NCI-H526 (cell line): Measurements from ENCODE around the gene IQGAP3.
"Not testable (repeated sequence)": the region's sequence is repeated elsewhere in the genome, so short reads cannot be mapped to it uniquely, and the experiment has no call there.

Source experiments
- DNase-seq, 2 experiments: peaks; one replicate each; lab custom pipeline; 2025; lab: John Stamatoyannopoulos, UW

IQGAP3 gene

GRCh38 chr1:156571919-156572662 is at the start of gene IQGAP3:
TSS of gene IQGAP3 (minus strand) at chr1:156572565. CDS start at chr1:156572529, 36 bp downstream.
- DNase-seq: peak; percentile 88 to 97

- no peak for DNase-seq
Observed at GRCh38 chr1:156619582-156619955, 47.2 kb upstream of the IQGAP3 start.

GRCh38 chr1:156618853-156619581 is 46.7 kb upstream of the IQGAP3 start, which contains the start of gene HAPLN2:
TSS of gene HAPLN2 (plus strand) at chr1:156619415. CDS start at chr1:156623491, 4,076 bp downstream.
- peak; percentile 63 to 85 for DNase-seq

DNA sequence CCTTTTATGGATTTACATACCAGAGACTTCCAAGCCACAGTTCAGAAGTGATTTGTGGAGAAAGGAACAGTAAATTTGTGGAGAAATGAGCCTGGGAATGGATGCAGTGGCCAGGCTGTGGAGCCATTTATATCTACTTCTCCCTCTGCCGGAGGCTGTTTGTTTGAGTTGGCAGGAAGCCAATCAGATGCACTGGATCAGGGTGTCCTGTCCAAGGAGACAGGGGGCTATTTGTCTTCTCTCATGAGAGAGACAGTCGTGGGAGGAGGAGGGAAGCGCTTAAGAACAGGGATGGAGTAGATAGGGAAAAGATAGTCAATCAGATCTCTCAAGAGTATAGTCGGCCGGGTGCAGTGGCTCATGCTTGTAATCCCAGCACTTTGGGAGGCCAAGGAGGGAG is 44.1 kb upstream of the IQGAP3 start:
- DNase-seq: peak; percentile 90 to 91

DNA sequence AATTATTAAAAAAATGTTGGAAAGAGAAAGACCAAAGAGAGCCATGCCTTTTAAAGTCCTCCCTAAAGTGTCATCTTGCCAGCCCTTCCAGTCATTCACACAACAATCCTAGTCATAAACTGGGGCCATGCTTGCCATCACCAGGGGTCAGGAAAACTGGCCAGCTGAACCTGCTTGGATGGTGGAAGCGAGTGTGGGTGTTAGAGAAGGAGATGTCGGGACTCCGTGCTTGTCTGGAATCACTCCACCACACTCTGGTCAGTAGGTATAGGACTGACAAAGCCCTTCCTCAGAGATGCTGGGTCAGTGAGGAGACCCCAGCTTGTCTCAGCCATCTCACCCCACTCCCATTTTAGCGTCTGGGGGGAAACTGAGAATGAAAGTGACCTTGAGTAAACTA is 43.6 kb upstream of the IQGAP3 start:
- no peak for DNase-seq

DNA sequence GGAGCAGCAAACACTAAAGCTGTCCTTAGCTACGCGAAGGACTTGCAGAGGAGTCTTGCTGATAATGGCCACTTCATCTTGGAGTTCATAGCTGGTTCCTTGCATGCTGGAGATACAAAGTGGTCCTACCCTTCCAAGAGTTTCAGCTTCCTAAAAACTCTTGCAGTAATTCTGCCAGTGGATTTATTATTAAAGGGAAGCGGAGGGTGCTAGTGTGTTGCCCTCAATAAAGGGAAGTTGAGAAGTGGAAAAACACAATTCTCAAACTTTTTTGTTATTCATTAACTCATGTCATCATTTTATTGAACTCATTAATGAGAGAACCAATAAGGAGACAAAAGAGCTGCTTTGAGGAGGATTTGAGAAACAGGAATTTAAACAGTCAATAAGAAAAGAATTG is 40.3 kb upstream of the IQGAP3 start:
- DNase-seq: no peak

DNA sequence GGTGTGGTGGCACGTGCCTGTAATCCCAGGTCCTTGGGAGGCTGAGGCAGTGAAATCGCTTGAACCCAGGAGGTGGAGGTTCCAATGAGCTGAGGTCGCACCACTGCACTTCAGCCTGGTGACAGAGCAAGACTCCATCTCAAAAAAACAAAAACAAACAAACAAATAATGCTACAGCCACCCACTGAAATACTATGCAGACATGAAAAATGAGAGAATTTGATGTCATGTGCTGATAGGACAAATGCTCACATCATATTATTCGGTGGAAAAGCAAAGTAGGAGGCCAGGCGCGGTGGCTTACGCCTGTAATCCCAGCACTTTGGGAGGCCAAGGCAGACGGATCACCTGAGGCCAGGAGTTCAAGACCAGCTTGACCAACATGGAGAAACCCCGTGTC is 37.7 kb upstream of the IQGAP3 start:
- not testable (repeated sequence) for DNase-seq

DNA sequence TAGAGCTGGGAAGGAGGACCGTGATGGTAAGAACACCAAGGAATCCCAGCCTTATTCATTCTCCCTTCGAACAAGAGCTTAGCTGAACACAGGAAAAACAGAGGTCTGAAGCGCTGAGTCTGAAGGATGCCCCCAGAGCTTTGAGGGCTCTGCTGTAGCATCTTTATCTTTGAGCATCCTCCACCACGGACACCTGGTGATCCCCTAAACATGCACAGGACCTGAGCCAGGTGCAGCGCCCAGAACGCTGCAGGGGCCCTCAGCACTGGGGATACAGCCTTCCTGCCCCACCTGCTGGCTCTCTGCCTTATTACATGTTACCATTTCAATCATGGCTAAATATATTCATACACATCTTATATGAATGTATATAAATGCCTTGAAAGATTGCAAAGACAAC is 36.6 kb upstream of the IQGAP3 start:
- DNase-seq: peak; percentile 70 to 91

DNA sequence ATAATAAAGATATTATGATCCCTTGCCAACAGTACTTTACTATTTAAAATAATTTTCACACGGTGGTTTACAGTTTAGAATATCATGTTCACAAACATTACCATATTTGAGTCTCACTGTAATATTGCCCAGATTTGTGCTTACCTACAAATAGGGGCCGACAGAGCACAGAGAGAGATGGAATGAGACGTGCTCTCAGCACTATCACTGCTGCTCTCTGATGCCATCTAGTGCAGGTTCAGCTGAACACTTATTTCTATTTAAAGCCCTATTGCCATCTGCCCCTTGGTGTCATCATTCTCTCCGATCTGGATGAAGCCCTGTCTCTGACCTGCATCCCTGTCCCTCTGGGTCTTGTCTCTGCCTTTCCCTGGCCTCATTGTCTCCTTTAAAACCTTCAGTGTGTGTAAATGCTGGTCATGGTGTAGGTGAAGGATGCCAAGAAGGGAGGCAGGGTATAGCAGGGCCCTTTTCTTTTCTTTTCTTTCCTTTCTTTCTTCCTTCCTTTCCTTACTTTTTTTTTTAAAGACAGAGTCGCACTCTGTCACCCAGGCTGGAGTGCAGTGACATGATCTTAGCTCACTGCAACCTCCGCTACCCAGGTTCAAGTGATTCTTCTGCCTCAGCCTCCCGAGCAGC is 35.8 kb upstream of the IQGAP3 start:
- DNase-seq: peak; percentile 87 to 95

GRCh38 chr1:156607344-156607743 is 35.0 kb upstream of the IQGAP3 start:
- DNase-seq: not testable (repeated sequence)

- peak in 1 of 2 experiments; percentile 55 for DNase-seq
Observed at GRCh38 chr1:156602557-156602993, 30.2 kb upstream of the IQGAP3 start.

- DNase-seq: no peak
Observed at GRCh38 chr1:156601892-156602291, 29.5 kb upstream of the IQGAP3 start.

DNA sequence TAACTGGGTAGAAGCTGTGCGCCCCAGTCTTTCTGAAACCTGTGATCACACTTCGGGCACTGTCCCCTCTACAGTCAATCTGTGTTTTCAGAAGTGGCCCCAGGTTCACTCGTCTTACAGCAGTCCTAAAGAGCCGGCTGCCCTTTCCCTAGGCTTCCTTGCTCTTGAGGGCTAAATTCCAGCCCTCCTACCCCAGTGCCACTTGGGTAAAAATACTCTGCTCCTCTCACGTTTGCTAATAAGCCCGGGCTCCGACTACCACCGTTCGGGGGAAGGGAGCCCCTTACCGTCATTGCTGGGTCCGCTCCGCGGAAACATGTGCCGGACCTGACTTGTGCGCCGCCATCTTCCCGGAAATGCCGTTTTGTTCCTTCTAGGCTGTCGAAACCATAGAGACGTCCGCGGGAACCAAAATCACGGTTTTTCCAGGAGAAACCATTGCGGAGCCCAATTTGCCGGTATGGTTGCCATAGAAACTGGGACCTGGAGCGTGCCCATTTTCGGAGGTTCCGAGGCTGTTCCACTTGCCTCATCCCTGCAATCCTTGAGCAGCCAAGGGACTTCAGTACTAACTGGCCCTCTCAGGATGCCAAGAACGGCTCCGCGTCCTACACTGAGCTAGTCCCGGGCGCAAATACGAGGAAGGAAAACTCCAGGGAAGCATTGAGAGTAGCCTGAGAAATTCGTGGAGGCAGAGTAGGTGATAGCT is 28.9 kb upstream of the IQGAP3 start, which contains the start of gene GPATCH4:
GPATCH4 (minus strand) TSS at position 358 of the 709 bp plus-strand sequence.
- peak; percentile 90 to 95 for DNase-seq

GRCh38 chr1:156600733-156601121 is 28.4 kb upstream of the IQGAP3 start:
- peak in 1 of 2 experiments; percentile 62 for DNase-seq

DNA sequence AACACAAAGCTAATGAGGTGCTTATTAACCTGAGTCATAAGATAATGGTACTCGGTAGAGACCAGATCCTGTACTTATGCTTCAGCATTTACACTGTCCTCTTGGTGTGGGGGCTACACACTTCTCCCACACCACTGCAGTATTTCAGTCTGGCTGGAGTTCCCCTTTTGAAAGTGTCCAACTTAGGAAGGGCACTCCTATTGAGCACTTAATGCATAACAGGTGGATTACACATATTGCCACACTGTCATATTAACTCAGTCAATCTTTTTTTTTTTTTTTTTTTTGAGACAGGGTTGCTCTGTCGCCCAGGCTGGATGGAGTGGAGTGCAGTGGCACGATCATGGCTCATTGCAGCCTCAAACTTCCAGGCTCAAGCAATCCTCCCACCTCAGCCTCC is 27.4 kb upstream of the IQGAP3 start:
- DNase-seq: peak in 1 of 2 experiments; percentile 30

DNA sequence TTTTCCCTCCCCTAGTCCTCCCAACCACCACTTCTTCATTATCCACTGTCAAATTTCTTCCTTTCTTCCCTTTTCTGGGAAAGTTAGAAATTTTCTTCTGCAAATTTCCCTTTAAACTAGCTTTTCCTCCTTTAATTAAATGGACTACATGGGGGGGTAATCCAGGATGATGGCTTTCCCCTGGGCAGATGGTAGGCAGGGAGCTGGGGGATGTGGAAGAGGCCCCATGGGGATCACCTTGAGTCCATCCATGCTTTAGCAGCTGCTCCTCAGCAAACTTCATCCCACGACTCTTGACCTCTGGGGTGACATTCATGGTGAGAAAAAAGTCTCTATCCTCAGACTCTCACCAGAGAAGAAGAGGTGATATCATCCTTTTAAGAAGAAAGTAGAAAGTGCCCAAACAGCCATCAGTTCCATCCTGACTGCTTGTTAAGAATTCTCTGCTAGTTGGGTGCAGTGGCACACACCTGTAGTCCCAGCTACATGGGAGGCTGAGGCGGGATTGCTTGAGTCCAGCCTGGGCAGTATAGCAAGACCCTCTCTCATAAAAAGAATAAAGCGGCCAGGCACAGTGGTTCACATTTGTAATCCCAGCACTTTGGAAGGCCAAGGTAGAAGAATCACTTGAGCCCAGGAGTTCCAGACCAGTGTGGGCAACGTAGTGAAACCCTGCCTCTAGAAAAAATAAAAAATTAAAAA is 26.5 kb upstream of the IQGAP3 start:
- no peak for DNase-seq

DNA sequence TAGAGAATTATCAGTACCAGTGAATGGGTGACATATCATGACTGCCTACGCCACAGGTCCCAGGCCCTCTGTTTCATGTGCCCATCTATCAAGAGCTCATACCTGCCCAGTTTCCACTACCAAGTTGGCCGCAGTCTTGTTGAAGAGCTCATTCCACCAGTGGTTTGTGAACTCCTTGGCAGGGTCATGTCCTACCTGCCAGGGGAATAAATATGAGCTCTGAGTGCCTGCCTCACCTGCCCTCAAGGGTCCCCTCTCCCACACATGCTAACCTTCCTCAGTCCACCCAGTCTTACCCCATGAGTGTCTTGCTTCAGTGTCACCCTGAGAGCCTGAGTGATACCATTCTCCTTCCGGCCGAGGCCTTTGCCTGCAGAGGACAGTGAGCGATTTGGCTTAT is 25.8 kb upstream of the IQGAP3 start:
- no peak for DNase-seq

- no peak for DNase-seq
Observed at GRCh38 chr1:156596426-156596825, 24.1 kb upstream of the IQGAP3 start.

- DNase-seq: no peak
Observed at GRCh38 chr1:156595016-156595415, 22.7 kb upstream of the IQGAP3 start.

- no peak for DNase-seq
Observed at GRCh38 chr1:156594190-156594589, 21.8 kb upstream of the IQGAP3 start.

- DNase-seq: no peak
Observed at GRCh38 chr1:156593661-156593989, 21.3 kb upstream of the IQGAP3 start.
